GM10266 (cell line): ENCODE data around the gene FBP1.
"Not testable (repeated sequence)": the region's sequence is repeated elsewhere in the genome, so short reads cannot be mapped to it uniquely, and the experiment has no call there.

Experiments used
- DNase-seq: peaks from one replicate; pipeline ENCODE4 v3.0.0; 2012; ENCODE audit errors: extremely low spot score
- CTCF ChIP-seq: IDR thresholded peaks from 2 replicates; pipeline ENCODE4 v1.5.1; 2012; ENCODE audit warnings: mild to moderate bottlenecking, low read depth; ENCODE audit not compliant: control insufficient read depth, insufficient read depth; ENCODE audit errors: missing control alignments

FBP1 gene

GRCh38 chr9:94593459-94594345 is 45.6 kb downstream of the FBP1 start, which contains the start of gene FBP2:
TSS of gene FBP2 (minus strand) at chr9:94593824. CDS start at chr9:94593726, 98 bp downstream.
- no peak for TF ChIP-seq CTCF
- DNase-seq, result no peak

GRCh38 chr9:94592683-94593082 is 46.6 kb downstream of the FBP1 start:
- DNase-seq, result not testable (repeated sequence)

GRCh38 chr9:94591876-94592275 is 47.4 kb downstream of the FBP1 start:
- TF ChIP-seq CTCF, result no peak
- no peak for DNase-seq

- DNase-seq, result not testable (repeated sequence)
Measured at GRCh38 chr9:94591046-94591545, 48.2 kb downstream of the FBP1 start.

GRCh38 chr9:94588681-94589080 is 50.6 kb downstream of the FBP1 start:
- DNase-seq, result no peak
- TF ChIP-seq CTCF, result no peak

DNA sequence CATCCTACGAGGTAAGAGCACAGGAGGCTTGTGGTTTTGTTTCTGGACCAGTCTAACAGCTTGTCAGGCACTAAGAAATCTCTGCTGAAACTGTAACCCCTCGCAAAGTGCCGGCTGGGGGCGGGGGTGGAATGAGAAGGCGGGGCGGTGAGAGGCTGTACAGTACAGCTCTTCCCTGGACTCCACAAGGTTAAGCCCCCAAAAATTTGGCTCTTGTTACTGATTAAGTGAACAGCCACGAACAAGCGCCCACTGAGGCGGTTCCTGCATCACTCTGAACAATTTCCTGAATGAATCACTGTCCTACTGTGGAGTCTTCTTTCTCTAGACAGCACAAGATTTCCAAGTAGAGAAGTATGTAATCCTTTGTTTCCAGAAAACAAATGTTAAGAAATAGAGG is 52.5 kb downstream of the FBP1 start:
- DNase-seq, result no peak
- TF ChIP-seq CTCF, result no peak

GRCh38 chr9:94586316-94586715 is 53.0 kb downstream of the FBP1 start:
- TF ChIP-seq CTCF, result no peak
- DNase-seq, result no peak

DNA sequence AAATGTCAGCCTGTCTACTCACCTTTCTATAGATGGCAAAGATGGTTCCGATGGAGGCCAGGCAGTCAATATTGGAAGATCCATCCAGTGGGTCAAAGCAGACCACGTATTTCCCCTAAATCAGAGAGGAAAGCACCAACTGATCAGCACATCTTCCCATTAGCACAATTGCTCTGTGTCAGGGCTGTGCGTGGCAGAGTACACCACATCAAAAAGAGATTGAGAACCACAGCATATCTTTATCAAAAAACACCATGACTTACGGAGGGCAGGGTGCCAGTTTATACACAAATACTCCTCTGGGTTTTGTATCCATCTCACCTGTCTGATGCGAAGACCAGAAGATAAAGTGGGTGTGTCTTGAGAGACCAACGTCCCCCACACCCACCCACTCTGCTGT is 54.8 kb downstream of the FBP1 start:
- DNase-seq, result no peak
- TF ChIP-seq CTCF, result no peak
